Hypothalamus (tissue), 51 donors: ENCODE results near the gene LAMA5.

ENCODE experiments used
- DNase-seq, 51 donors: peaks; one replicate each; lab custom pipeline; 2025; lab: John Stamatoyannopoulos, UW

The LAMA5 gene

GRCh38 chr20:62350629-62351422 lies 16.3 kb downstream of the LAMA5 start:
- no peak for DNase-seq

GRCh38 chr20:62350098-62350628 lies 16.9 kb downstream of the LAMA5 start:
- no peak for DNase-seq

GRCh38 chr20:62349556-62350097 lies 17.5 kb downstream of the LAMA5 start:
- DNase-seq = no peak

- DNase-seq = no peak
Observed at GRCh38 chr20:62348604-62349003, 18.5 kb downstream of the LAMA5 start.

DNA sequence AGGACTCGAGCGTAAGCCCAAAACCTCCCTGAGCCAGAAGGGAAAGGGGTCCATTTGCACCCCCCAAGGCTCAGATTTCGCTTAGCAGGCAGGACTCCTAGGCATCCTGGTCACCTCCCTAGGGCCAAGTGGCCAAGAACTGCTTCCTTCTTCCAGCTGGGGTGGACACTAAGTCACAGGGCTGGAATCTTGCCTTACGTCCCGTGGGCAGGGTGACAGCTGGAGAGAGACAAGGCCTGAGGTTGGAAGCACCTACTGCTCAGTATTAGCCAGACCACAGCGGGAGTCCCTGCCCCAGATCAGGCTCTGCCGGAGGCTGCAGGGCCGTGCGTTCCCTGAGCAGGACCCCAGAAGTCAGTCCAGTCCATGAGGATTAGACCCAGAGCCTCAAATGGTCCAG lies 19.7 kb downstream of the LAMA5 start:
- no peak for DNase-seq

DNA sequence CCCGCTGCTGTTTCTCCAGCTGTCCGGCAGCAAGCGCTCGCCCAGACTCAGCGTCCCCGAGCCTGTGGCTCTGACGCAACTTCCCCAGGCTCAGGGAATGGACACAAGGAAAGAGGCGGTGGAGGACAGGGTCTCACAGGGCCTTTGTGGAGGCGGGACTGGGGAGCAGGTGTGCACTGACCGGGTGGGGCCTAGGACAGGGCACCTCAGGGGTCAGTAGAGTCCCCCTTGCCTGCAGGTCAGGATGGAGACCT lies 20.0 kb downstream of the LAMA5 start:
- DNase-seq = no peak

DNA sequence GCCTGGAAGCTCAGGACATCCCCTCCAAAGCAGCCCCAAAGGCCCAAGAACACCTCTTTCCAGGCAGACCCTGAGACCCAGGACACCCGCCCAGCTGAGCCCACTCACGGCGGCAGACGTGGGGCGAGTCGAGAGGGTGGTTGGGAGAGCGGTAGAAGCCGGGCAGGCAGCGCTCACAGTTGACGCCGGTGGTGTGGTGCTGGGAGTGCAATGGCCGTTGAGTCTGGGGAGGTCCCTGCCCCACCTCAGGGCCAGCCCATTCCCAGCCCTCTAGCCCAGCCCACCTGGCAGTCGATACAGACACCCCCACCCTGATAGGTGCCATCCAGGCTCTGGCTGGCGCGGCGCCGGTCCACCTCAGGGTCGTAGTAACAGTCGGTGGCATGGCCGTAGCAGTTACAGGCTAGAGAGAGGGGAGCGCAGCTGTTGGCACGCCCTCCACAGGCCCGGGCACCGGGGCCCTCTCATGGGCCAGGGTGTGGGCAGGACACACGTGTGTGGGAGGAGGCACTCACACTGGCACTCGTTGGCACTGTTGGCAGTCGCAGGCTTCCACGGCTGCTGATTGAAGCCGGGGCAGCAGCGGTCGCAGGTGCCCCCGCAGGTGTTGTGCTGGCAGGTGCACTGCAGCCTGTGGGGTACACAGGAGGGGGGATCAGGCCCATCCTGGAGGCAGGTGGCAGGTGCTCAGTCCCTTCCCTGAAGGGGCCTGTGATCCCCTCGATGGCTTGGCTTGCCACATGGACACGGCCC lies 20.5 kb downstream of the LAMA5 start:
- no peak for DNase-seq

DNA sequence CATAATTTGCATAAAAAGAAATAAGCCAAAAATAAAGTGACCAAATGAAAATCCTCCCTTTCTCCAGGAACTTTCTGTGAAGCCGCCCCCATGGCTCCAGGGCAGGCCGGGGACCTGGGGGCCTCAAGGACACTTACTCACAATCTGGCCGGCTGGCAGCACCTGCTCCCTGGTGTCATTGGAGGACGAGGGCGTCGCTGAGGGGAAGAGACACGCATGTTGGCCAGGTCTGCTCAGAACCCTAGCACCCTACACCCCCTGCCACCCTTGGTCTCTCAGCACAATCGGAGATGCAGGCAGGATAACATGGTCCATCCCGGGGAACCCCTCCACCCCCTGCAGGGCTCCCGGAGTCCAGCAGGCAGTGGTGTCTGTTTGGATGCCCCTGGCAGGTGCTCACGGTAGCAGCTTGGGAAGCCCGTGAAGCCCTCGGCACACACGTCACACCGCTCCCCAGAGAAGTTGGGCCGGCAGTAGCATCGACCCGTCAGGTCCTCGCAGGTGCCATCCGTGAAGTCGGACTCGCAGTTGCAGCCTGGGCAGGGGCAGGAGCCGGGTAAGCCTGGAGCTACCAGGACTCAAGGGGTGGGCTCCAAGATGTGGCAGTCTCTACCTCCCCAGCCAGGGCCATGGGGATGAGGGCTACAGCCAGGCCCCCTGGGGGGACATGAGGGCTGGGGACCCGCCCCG lies 21.3 kb downstream of the LAMA5 start:
- DNase-seq = no peak

DNA sequence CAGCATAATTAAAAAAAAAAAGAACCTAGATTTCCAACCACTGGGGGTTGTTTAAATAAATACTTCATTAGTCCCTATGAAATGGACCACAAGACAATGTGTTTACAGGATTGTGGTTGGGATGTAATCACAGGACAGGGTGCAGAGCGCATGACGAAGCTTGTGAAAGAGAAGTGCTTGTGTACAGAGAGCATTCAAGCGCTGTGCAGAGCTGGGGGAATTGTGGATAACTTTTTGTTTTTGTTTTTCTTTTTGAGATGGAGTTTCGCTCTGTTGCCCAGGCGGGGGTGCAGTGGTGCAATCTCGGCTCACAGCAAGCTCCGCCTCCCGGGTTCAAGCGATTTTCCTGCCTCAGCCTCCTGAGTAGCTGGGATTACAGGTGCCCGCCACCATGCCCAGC lies 22.3 kb downstream of the LAMA5 start:
- no peak for DNase-seq

DNA sequence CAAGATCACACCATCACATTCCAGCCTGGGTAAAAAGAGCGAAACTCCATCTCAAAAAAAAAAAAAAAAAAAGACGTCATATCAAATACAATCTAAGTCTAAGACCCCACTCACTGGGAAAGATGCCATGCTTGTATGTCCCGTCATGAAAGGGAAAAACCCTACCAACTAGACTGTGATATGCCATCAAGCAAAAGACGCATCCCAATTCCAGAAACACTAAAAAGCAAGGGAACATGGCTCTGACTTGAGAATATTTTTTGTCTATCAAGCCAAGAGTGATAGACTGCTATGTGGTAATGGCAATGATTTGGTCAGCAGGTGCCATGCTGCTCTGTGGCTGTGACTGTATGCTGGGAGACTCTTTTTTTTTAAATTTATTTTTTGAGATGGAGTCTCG lies 23.0 kb downstream of the LAMA5 start:
- no peak for DNase-seq

DNA sequence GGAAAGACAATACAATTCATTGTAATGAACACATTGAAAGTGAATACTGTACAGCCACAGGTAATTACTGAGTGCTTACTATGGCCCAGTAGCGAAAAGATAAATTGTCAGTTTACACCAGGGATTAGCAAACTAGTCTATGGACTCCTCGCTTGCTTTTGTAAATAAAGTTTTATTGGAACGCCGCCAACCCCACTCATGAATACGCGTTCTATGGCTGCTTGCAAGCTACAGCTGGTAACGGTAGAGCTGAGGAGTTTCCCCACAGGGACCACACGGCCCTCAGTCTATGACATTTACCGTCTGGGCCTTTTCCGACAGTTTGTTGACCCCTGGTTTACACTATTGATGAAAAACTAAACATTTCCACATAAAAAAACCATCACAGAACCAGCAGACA lies 24.2 kb downstream of the LAMA5 start:
- DNase-seq = no peak

- DNase-seq = no peak
Observed at GRCh38 chr20:62339647-62340062, 27.5 kb downstream of the LAMA5 start.

DNA sequence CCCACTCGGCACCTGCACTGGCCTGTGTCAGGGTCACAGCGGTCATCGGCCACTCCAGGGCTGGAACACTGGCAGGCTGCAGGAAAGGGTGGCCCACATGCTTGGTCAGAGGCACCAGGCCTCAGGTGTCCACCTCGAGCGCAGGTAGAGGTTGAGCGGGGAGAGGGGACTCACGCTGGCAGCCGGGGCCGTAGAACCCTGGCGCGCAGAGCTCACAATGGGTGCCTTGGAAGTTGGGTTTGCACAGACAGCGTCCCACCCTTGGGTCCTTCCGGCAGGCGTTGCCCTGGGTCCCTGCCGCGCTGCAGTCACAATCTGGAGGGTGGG lies 28.9 kb downstream of the LAMA5 start:
- no peak for DNase-seq

GRCh38 chr20:62337558-62338293 lies 29.4 kb downstream of the LAMA5 start:
- DNase-seq = no peak

DNA sequence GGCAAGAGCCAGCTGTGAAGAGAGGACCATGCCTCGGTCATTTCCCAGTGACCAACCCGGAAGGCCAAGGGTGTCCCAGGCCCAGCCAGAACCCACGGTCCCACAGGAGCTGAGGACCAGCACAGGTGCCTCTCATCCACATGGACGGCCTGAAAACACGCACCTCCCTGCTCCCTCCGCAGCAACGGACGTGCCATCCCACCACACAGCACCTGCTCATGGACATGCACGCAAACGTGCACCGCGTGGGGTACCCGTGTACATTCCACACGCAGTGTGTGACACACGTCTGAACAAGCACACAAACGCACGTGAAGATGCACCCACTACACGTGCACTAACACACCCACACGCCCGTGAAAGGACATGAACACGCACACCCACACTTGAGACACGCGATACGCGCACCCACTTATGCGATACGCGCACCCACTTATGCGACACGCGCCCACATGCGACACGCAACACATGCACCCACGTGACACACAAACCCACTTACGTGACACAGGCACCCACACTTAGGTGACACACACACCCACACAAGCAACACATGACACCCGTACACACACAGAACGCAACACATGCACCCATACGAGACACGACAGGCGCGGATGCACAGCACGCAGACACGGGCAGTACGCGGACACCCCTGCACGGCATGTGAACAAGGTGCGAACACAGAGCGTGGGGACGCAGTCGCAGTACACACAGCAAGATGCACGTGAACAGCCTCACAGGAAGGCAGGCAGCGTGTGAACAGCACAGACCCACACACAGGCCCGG lies 30.1 kb downstream of the LAMA5 start:
- DNase-seq = no peak

- DNase-seq = no peak
Observed at GRCh38 chr20:62336329-62336728, 30.8 kb downstream of the LAMA5 start.

- DNase-seq = no peak
Observed at GRCh38 chr20:62335532-62335931, 31.6 kb downstream of the LAMA5 start.

GRCh38 chr20:62334881-62335280 lies 32.2 kb downstream of the LAMA5 start:
- no peak for DNase-seq

DNA sequence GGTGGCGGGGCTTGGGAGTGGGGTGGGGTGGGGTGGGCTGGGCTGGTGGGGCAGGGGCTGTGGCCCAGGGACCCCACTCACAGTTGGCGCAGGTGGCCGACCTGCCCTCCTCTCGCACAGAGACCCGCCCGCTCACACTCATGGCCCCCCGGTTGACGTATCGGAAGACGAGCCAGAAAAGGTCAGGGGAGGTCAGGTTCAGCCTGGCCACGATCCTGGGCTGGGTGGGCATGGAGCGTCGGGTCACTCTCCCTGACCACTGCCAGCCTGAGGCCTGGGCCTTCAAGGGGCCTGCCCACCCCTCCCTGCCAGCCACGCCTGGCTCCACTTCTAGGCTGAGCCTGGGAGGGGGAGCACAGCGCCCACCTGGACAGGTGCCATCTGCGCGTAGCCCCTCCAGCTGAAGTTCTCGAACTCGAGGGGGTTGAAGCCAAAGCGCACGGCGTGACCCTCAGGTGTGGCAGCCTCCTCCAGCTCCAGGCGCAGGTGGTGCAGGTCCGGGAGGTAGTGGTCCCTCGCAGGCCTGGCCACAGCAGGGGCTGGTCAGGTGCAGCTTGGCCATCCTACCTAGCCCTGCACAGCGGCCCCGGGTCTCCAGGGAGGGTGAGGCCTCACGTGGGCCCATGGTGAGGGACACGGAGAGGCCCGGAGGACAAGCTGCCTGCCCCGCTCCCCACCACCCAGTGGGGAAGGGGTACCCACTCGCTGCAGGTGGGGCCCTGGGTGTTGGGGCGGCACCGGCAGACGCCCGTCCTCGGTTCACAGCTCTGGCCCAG lies 33.1 kb downstream of the LAMA5 start:
- no peak for DNase-seq
